MM.1S (cell line): ENCODE measurements around the gene ZNG1C.
"Not testable (repeated sequence)": the region's sequence is repeated elsewhere in the genome, so short reads cannot be mapped to it uniquely, and the experiment has no call there.

Source experiments
- EZH2 ChIP-seq: fragments of 300-600 bp; sonication (generic); optimal IDR thresholded peaks from 2 replicates; pipeline ENCODE3; 2017; ENCODE audit warnings: low read depth, mild to moderate bottlenecking, antibody characterized with exemption, low read length, mixed read lengths
- EZH2phosphoT487 ChIP-seq: fragments of 300-600 bp; sonication (generic); IDR thresholded peaks from 2 replicates; pipeline ENCODE4 v1.6.1; 2018; ENCODE audit warnings: antibody characterized with exemption, low read length
- TF ChIP-seq, protein P1 (sequence below): fragments of 300-600 bp; sonication (generic); IDR thresholded peaks from 2 replicates; pipeline ENCODE4 v1.5.1; 2016; ENCODE audit warnings: antibody characterized with exemption, low read length, mixed read lengths

DNA sequence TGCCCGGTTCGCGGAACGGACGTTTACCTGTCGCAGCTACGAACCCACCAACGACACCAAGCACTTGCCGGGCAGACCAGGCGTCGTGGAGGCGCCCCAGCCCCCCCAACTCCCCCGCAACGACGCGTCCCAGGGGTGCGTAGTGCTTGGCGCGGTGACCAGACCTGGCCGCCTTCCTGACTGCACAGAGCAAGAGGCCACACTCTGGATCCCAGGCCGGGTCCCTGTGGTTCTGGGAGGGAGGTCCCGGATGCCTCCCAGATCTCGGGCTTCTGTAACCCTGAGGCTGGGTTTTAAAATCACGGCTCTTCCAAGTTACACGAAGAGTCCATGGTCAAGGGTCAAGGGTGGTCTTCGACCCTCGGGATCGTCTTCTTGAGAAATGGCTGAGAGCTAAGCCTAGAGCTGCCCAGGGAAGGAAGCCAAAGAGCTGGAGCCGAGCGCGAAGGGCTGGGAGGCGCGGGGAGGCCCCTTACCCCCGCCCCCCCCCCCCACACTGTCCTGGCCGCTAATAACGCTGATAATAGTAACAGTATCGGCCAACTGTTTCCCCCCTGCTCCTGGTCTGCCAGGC lies 64.7 kb downstream of the ZNG1C start:
- not testable (repeated sequence) for TF ChIP-seq EZH2, EZH2phosphoT487
- TF ChIP-seq, protein P1, sequence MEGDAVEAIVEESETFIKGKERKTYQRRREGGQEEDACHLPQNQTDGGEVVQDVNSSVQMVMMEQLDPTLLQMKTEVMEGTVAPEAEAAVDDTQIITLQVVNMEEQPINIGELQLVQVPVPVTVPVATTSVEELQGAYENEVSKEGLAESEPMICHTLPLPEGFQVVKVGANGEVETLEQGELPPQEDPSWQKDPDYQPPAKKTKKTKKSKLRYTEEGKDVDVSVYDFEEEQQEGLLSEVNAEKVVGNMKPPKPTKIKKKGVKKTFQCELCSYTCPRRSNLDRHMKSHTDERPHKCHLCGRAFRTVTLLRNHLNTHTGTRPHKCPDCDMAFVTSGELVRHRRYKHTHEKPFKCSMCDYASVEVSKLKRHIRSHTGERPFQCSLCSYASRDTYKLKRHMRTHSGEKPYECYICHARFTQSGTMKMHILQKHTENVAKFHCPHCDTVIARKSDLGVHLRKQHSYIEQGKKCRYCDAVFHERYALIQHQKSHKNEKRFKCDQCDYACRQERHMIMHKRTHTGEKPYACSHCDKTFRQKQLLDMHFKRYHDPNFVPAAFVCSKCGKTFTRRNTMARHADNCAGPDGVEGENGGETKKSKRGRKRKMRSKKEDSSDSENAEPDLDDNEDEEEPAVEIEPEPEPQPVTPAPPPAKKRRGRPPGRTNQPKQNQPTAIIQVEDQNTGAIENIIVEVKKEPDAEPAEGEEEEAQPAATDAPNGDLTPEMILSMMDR, result not testable (repeated sequence)
